ENCODE data around the gene ST8SIA2.

ST8SIA2 gene, protein sequence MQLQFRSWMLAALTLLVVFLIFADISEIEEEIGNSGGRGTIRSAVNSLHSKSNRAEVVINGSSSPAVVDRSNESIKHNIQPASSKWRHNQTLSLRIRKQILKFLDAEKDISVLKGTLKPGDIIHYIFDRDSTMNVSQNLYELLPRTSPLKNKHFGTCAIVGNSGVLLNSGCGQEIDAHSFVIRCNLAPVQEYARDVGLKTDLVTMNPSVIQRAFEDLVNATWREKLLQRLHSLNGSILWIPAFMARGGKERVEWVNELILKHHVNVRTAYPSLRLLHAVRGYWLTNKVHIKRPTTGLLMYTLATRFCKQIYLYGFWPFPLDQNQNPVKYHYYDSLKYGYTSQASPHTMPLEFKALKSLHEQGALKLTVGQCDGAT

DNA sequence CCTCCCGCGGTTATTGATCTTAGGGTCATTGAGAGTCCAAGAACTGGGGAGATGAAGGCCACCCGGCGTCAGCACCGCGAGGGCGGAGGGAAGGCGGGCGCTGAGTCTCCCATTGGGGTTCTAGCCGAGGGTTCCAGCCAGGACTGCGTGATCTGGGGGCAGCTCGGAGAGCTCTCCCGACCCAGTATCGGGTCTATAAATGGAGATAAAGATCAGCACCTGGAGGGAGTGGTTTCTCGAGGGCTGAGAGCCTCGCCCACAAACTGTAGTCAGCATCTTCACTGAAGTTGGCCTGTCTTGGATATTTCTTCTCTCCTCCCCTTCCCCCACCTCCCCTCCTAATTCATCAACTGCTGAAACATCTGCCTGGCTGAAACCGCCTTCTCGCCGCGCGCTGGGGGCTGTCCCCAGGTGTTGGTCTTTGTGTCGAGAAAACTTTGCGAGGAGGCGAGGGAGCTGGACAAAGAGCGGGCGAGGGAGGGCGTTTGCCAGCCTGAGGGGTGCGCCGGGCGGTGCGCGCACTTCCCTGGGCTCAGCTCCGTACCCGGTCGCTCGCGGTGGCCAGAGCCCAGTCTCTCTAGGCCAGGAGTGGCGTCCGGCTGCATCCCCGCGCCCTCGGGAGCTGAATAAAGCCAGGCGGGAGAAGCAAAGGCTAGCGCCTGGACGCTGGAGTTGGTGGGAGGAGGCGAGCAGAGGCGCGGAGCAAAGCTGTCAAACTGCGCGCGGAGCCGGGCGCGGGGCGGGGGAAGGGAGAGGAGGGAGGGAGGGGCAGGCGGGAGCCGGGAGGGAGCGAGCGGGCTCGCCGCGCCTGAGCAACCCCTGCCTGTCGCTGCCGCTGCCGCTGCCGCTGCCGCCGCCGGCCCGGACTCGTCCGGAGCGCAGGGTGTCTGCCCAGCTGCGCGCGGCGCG lies at the start of gene ST8SIA2:
TSS of gene ST8SIA2 (plus strand) at position 811 of the 909 bp plus-strand sequence. CDS start 184 bp downstream, outside the sequence.
- TF ChIP-seq, protein P1, sequence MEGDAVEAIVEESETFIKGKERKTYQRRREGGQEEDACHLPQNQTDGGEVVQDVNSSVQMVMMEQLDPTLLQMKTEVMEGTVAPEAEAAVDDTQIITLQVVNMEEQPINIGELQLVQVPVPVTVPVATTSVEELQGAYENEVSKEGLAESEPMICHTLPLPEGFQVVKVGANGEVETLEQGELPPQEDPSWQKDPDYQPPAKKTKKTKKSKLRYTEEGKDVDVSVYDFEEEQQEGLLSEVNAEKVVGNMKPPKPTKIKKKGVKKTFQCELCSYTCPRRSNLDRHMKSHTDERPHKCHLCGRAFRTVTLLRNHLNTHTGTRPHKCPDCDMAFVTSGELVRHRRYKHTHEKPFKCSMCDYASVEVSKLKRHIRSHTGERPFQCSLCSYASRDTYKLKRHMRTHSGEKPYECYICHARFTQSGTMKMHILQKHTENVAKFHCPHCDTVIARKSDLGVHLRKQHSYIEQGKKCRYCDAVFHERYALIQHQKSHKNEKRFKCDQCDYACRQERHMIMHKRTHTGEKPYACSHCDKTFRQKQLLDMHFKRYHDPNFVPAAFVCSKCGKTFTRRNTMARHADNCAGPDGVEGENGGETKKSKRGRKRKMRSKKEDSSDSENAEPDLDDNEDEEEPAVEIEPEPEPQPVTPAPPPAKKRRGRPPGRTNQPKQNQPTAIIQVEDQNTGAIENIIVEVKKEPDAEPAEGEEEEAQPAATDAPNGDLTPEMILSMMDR (IDR thresholded peaks at IDR 0.05; ENCODE audit: insufficient read depth, missing control alignments), result no peak
- DNase-seq (ENCODE audit: insufficient read length, low spot score), result peak; percentile 63
- FAIRE-seq, result no peak

DNA sequence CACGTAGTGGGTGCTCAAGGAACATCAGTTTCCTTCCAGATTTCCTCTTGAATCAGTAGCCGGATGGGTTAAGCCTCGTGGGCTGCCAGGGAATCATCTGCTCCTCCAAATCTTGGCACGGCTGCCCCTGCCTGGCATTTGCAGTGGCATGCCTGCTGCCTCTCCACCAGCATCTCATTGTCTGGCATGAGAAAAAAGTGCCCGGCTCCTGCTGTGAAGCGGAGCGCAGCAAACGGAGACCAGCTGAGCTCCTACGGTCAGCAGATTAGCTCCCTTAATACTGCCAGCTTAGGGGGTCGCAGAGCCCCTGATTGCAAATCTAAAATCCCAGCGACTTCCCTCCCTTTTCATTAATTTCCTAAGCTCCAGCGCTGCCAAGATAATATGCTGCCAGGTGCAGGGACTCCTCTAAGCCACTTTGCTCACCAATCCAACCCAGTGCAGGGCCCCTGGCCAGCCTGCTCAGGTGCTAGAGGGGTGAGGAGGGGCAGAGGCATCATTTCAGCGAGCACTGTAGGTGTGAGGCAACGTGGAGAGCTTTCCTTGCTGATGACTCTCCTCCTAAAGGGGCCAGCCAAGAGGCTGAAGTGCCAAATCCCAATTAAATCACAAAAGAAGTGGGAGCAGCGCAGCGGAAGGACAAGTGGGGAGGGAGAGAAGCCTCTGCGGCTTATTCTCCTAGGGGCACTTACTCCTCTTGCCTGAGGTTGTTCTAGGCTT lies 49.6 kb upstream of the ST8SIA2 start:
- no peak for FAIRE-seq
- TF ChIP-seq, protein P1 (IDR thresholded peaks at IDR 0.05; ENCODE audit: insufficient read depth, missing control alignments), result no peak
- no peak for DNase-seq (ENCODE audit: insufficient read length, low spot score)

DNA sequence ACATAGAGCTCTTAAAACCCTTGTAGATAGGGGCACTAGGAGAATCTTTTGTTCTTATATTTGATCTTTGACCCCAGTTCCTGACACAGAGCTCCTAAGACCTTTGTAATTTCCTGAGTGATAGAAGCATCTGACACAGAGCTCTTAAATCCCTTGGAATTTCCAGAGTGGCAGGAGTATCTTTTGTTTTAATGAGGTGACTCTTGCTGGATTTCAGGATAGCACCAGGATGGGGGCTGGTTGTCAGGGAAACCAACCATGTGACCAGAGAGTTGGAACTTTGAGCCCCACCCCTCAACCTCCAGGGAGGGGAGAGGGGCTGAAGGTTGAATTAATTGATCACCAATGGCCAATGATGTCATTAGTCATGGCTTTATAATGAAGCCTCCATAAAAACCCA lies 47.6 kb upstream of the ST8SIA2 start:
- TF ChIP-seq, protein P1 (IDR thresholded peaks at IDR 0.05; ENCODE audit: insufficient read depth, missing control alignments), result no peak
- DNase-seq (ENCODE audit: insufficient read length, low spot score) (no peak), FAIRE-seq (no peak)

DNA sequence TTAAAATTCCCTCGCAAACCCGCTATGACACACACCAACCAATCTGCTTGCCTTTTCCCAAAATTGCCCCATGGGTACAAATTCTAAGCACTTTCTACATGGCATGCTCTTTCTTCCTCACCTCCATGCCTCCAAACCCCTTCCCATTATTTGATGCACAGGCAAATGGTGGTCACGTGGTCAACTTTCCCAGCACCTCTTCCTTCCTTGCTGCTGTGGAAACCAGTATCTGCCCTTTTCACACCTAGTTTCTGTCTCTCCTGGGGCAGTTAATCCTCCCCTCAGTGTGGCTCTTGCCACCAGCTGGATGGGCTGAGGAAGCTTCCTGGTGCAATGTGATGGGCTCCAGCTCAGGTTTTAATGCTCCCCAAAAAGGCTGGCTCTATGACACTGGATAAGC lies 38.4 kb upstream of the ST8SIA2 start:
- DNase-seq (ENCODE audit: insufficient read length, low spot score) (no peak), FAIRE-seq (no peak)
- TF ChIP-seq, protein P1 (IDR thresholded peaks at IDR 0.05; ENCODE audit: insufficient read depth, missing control alignments), result no peak

DNA sequence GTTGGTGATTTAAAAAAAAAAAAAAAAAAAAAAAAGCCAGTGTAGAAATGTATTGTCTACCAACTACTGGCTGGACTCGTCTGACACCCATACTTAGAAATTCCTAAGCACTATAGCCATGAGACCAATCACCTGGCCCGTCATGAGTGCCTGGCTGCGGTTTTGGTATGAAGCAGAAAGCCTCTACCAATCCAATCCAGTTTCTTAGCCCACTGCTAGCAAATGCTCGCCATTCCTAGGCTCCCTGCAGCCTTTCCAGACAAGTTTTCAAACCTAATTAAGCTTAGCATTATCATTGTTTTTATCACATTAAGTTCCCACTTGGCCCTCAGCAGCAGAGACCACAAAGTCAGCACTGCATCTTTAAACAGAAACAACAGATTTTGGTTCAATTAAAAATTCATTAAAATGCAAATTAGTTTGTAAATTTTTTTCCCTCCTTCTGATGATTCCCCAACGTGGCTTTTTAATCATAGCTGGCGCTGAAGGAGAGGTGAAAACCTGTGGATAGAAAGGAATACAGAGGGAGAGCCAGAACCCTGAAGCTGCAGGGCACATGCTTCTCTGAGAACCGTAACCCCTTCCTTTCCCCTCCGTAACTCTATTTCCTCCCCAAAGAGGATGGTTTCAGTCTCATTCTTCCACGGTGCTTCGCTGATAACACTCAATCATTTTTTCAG lies 32.2 kb upstream of the ST8SIA2 start:
- DNase-seq (ENCODE audit: insufficient read length, low spot score) (no peak), FAIRE-seq (no peak)
- TF ChIP-seq, protein P1 (IDR thresholded peaks at IDR 0.05; ENCODE audit: insufficient read depth, missing control alignments), result no peak

DNA sequence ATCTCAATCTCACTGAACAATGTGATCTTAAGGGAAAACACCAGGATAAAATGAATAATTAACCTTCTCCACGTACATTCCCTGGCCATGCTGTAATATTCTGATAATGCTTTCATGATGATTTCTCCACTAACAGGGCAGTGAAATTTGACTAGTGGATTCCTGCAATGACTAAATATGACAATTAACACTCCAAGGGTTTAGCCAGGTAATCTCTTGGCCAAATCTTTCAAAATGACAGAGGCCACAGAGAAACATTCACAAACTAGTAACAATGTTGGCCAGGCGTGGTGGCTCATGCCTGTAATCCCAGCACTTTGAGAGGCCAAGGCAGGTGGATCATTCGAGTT lies 31.7 kb upstream of the ST8SIA2 start:
- DNase-seq (ENCODE audit: insufficient read length, low spot score) (no peak), FAIRE-seq (no peak)
- TF ChIP-seq, protein P1 (IDR thresholded peaks at IDR 0.05; ENCODE audit: insufficient read depth, missing control alignments), result no peak
